Measurements from ENCODE around the gene TPI1. TPM values are rescaled to one million over a fixed set of nuclear protein-coding genes. Genes with fewer than 3 reads are reported as not detected.

The TPI1 gene
- total RNA-seq, 1 donor from 2014 or later = 499 TPM

DNA sequence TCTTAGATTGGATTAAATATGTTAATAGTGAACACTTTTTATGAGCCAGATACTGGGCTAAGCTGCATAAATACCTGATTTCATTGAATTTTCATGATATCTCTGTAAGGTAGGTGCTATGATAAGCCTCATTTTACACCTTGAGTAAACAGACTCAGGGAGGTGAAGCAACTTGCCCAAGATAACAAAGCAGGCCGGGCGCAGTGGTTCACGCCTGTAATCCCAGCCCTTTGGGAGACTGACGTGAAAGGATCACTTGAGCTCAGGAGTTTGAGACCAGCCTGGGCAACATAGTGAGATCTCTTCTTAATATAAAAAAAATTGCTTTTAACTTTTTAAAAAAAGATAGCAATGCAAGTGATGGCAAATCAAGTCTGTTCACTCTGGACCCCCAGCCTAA, 25.3 kb upstream of the TPI1 start:
- H3K27me3 ChIP-seq (ENCODE audit: control insufficient read depth, insufficient read depth, low read length) = no peaks in the 10 kb centered on the region
- no peak for DNase-seq (ENCODE audit: low read depth)
- peaks cover 3% of the 10 kb centered on the region for H3K36me3 ChIP-seq (ENCODE audit: control insufficient read depth, insufficient read depth, low read length)
- TF ChIP-seq, protein P1, sequence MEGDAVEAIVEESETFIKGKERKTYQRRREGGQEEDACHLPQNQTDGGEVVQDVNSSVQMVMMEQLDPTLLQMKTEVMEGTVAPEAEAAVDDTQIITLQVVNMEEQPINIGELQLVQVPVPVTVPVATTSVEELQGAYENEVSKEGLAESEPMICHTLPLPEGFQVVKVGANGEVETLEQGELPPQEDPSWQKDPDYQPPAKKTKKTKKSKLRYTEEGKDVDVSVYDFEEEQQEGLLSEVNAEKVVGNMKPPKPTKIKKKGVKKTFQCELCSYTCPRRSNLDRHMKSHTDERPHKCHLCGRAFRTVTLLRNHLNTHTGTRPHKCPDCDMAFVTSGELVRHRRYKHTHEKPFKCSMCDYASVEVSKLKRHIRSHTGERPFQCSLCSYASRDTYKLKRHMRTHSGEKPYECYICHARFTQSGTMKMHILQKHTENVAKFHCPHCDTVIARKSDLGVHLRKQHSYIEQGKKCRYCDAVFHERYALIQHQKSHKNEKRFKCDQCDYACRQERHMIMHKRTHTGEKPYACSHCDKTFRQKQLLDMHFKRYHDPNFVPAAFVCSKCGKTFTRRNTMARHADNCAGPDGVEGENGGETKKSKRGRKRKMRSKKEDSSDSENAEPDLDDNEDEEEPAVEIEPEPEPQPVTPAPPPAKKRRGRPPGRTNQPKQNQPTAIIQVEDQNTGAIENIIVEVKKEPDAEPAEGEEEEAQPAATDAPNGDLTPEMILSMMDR (IDR thresholded peaks at IDR 0.05; ENCODE audit: insufficient read depth, low read length, poor library complexity, severe bottlenecking) = no peak
- no peak overlapping the region for H3K4me3 ChIP-seq (ENCODE audit: low read depth, low read length)

DNA sequence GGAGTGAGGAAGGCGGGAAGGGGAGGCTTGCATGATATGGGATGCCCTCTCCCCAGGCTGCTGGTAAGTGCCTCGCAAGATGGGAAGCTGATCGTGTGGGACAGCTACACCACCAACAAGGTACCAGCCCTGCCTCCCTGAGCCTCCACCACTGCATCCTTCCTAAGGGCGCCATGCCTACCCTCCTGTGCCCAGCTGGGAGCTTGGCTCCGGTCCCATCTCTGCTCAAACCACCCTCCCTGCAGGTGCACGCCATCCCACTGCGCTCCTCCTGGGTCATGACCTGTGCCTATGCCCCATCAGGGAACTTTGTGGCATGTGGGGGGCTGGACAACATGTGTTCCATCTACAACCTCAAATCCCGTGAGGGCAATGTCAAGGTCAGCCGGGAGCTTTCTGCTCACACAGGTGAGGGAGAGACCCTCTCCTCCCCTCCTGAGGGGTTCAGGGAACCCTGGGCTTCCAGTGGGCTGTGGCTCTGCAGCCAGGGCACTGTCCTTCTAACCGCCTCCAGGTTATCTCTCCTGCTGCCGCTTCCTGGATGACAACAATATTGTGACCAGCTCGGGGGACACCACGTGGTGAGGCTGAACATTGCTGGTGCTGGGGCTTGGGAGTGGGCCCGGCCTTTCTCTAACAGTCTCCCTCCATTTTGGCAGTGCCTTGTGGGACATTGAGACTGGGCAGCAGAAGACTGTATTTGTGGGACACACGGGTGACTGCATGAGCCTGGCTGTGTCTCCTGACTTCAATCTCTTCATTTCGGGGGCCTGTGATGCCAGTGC, 24.0 kb upstream of the TPI1 start:
- Histone ChIP-seq H3K4me3 (ENCODE audit: low read depth, low read length) (no peak overlapping the region), H3K27me3 (ENCODE audit: control insufficient read depth, insufficient read depth, low read length) (no peaks in the 10 kb centered on the region), H3K36me3 (ENCODE audit: control insufficient read depth, insufficient read depth, low read length) (peaks cover 6% of the 10 kb centered on the region)
- TF ChIP-seq, protein P1 (IDR thresholded peaks at IDR 0.05; ENCODE audit: insufficient read depth, low read length, poor library complexity, severe bottlenecking) = no peak
- DNase-seq (ENCODE audit: low read depth) = no peak

DNA sequence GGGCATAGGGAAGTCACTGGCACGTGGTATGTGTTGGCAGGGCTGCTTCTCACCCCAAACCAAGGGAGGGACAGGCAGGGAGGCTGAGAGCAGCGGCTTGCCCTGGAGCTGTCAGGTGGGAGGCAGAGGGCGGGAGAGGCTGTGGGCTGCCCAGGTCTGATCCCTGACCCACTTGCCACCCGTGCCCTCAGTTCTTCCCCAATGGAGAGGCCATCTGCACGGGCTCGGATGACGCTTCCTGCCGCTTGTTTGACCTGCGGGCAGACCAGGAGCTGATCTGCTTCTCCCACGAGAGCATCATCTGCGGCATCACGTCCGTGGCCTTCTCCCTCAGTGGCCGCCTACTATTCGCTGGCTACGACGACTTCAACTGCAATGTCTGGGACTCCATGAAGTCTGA, 21.9 kb upstream of the TPI1 start:
- no peaks in the 10 kb centered on the region for H3K27me3 ChIP-seq (ENCODE audit: control insufficient read depth, insufficient read depth, low read length)
- TF ChIP-seq, protein P1 (IDR thresholded peaks at IDR 0.05; ENCODE audit: insufficient read depth, low read length, poor library complexity, severe bottlenecking) = no peak
- DNase-seq (ENCODE audit: low read depth) = no peak
- peaks cover 4% of the 10 kb centered on the region for H3K36me3 ChIP-seq (ENCODE audit: control insufficient read depth, insufficient read depth, low read length)
- H3K4me3 ChIP-seq (ENCODE audit: low read depth, low read length) = no peak overlapping the region

DNA sequence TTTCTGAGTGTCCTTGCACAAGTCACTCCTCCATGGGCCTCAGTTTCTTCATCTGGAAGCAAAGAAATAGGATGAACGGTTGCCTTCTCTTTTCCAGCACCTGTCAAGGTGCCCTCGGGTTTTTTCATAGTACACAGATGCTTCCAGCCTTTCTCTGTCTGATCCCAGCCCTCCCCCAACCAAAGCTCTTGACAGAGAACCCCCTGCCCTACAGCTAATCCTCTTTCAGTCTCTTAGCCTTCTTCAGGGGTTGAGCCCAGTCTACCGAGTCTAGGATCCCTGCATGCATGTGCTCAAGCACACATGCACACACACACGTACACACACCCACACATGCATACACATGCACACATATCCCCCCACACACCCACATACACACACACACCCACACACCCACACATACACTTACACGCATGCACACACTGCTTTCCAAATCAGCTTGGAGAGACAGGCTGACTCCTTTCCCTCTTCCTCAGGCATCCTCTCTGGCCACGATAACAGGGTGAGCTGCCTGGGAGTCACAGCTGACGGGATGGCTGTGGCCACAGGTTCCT, 20.9 kb upstream of the TPI1 start:
- peaks cover 4% of the 10 kb centered on the region for H3K36me3 ChIP-seq (ENCODE audit: control insufficient read depth, insufficient read depth, low read length)

DNA sequence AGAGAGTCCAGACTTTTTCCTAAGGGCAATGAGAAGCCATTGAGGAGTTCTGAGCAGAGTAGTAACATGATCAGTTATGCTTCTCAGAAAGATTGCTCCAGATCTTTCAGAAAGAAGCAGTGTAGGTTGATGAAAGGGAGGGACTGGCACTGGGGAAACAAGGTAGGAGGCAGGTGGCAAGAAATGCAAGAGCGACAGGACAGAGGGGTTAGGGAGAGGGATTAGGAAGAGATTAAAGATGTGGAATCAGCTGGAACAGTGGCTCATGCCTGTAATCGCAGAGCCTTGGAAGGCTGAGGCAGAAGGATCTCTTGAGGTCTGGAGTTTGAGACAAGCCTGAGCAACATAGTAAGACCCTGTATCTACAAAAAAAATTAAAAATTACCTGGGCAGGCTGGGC, 19.7 kb upstream of the TPI1 start:
- DNase-seq (ENCODE audit: low read depth) = no peak
- TF ChIP-seq, protein P1 (IDR thresholded peaks at IDR 0.05; ENCODE audit: insufficient read depth, low read length, poor library complexity, severe bottlenecking) = no peak
- Histone ChIP-seq H3K36me3 (ENCODE audit: control insufficient read depth, insufficient read depth, low read length) (peaks cover 4% of the 10 kb centered on the region), H3K27me3 (ENCODE audit: control insufficient read depth, insufficient read depth, low read length) (no peaks in the 10 kb centered on the region), H3K4me3 (ENCODE audit: low read depth, low read length) (no peak overlapping the region)

More for the DNA sequence above, 20.9 kb upstream of the TPI1 start:
- no peak overlapping the region for H3K4me3 ChIP-seq (ENCODE audit: low read depth, low read length)
- H3K27me3 ChIP-seq (ENCODE audit: control insufficient read depth, insufficient read depth, low read length) = no peaks in the 10 kb centered on the region
- TF ChIP-seq, protein P1 (IDR thresholded peaks at IDR 0.05; ENCODE audit: insufficient read depth, low read length, poor library complexity, severe bottlenecking) = no peak
- DNase-seq (ENCODE audit: low read depth) = no peak

All from kidney epithelial cell (primary cell).